GM18861 (cell line): Measurements from ENCODE around the gene EHBP1L1.
"Not testable (repeated sequence)": the region's sequence is repeated elsewhere in the genome, so short reads cannot be mapped to it uniquely, and the experiment has no call there.

ENCODE experiments used
- ATAC-seq: cut with Tn5 transposase; IDR thresholded peaks from one replicate; pipeline ENCODE4 v1.9.1; 2021; ENCODE audit not compliant: unreplicated experiment

Gene EHBP1L1

GRCh38 chr11:65633390-65634108, 57.7 kb downstream of the EHBP1L1 start:
- no peak for ATAC-seq

- ATAC-seq = no peak
These were observed 58.2 kb downstream of the EHBP1L1 start for GRCh38 chr11:65634109-65634436.

GRCh38 chr11:65634440-65634839, 58.6 kb downstream of the EHBP1L1 start:
- no peak for ATAC-seq

GRCh38 chr11:65634905-65635731, 59.3 kb downstream of the EHBP1L1 start:
- no peak for ATAC-seq

GRCh38 chr11:65636108-65637031, 60.5 kb downstream of the EHBP1L1 start:
- ATAC-seq = no peak

GRCh38 chr11:65637032-65637557, 61.2 kb downstream of the EHBP1L1 start:
- no peak for ATAC-seq

- peak; percentile 26 for ATAC-seq
These were observed 62.1 kb downstream of the EHBP1L1 start, which contains the start of gene SIPA1 for GRCh38 chr11:65637794-65638419. Gene SIPA1 (plus strand): TSS chr11:65638101. CDS start chr11:65640922, 2,821 bp downstream.

GRCh38 chr11:65639228-65639597, 63.4 kb downstream of the EHBP1L1 start:
- not testable (repeated sequence) for ATAC-seq

GRCh38 chr11:65639623-65640482, 64.0 kb downstream of the EHBP1L1 start:
- peak; percentile 38 for ATAC-seq

- no peak for ATAC-seq
These were observed 64.8 kb downstream of the EHBP1L1 start for GRCh38 chr11:65640483-65641296.

- no peak for ATAC-seq
These were observed 65.6 kb downstream of the EHBP1L1 start for GRCh38 chr11:65641297-65642013.
